K562 (cell line): Measurements from ENCODE around the gene SMIM10. TPM values are rescaled to one million over a fixed set of nuclear protein-coding genes. Genes with fewer than 3 reads are reported as not detected.

Experiments used
- ATAC-seq: fragments of 200-7000 bp; cut with Tn5 transposase; 3 replicates; pipeline ENCODE4 v1.9.1; 2020; ENCODE audit warnings: moderate library complexity
- BruUV-seq: library from RNA; stranded (reverse); fragments of 400-500 nt; replicated peaks from 2 replicates; lab custom pipeline; 2021; lab: Mats Ljungman, UMichigan
- CTCF ChIA-PET: fragments of 300-600 bp; formaldehyde crosslinking; extraction: SDS; loops from one replicate; lab custom pipeline; 2021; ENCODE audit warnings: low intra/inter-chr PET ratio; lab: Yijun Ruan, JAX
- POLR2A ChIA-PET: fragments of 300-600, 350-650 bp; sonication (Branson Sonifier 250); formaldehyde crosslinking; extraction: SDS; loops from one replicate; lab custom pipeline; 2021; ENCODE audit warnings: antibody characterized with exemption, inconsistent platforms; lab: Yijun Ruan, JAX
- DNase-seq, 4 experiments: peaks; one replicate each; pipeline versions ENCODE4 v3.0.0 to v3.0.0-alpha.2; 2011 to 2018; ENCODE audit warnings: low spot score in 3 of 4, mixed read lengths in 3 of 4; ENCODE audit errors: extremely low read depth in 1 of 4
- FAIRE-seq: peaks from 2 replicates; lab custom pipeline; 2011; peaks lifted over from hg19 to GRCh38; lab: Jason Lieb, UNC
- H2AFZ ChIP-seq: 2 replicates; pipeline ENCODE4 v1.6.0; 2011; ENCODE audit warnings: low read depth, low read length, control low read depth, inconsistent platforms
- H3K27ac ChIP-seq: fragments of 200-600 bp; 3 replicates; pipeline ENCODE4 v1.8.0; 2011; ENCODE audit warnings: low read depth, mild to moderate bottlenecking, control low read depth, inconsistent platforms, low read length, moderate library complexity, mixed read lengths; ENCODE audit errors: extremely low read depth
- H3K27me3 ChIP-seq, 2 experiments: fragments of 300-600 bp in 1 of 2; 2 replicates in 1 of 2; 3 replicates in 1 of 2; pipeline versions ENCODE4 v1.6.0 to v1.8.0; 2011; ENCODE audit warnings: inconsistent platforms in 2 of 2, low read length in 2 of 2, mild to moderate bottlenecking in 1 of 2, mixed read lengths in 1 of 2, moderate library complexity in 1 of 2; ENCODE audit not compliant: control insufficient read depth in 2 of 2, insufficient read depth in 2 of 2
- H3K36me3 ChIP-seq: fragments of 300-600 bp; 3 replicates; pipeline ENCODE4 v1.8.0; 2011; ENCODE audit warnings: mild to moderate bottlenecking, low read length, inconsistent platforms; ENCODE audit not compliant: control insufficient read depth, insufficient read depth
- H3K4me1 ChIP-seq, 2 experiments: fragments of 200-600 bp in 1 of 2; replicated peaks in 1 of 2; 2 replicates in 1 of 2; 3 replicates in 1 of 2; pipeline versions ENCODE4 v1.5.1 to v1.8.0; 2011; ENCODE audit warnings: inconsistent platforms in 2 of 2, low read length in 2 of 2, mild to moderate bottlenecking in 1 of 2, mixed read lengths in 1 of 2, moderate library complexity in 1 of 2; ENCODE audit not compliant: control insufficient read depth in 2 of 2, insufficient read depth in 2 of 2
- H3K4me2 ChIP-seq: 2 replicates; pipeline ENCODE4 v1.6.1; 2011; ENCODE audit warnings: low read length, control low read depth, inconsistent platforms, mixed read lengths; ENCODE audit not compliant: insufficient read depth
- H3K4me3 ChIP-seq: fragments of 200-600 bp; sonication (generic), shearing (Covaris generic); 2 replicates; pipeline ENCODE4 v1.5.1; 2016; ENCODE audit warnings: control low read depth, inconsistent platforms
- H3K79me2 ChIP-seq: fragments of 200-600 bp; 3 replicates; pipeline ENCODE4 v1.8.0; 2011; ENCODE audit warnings: low read length, inconsistent platforms; ENCODE audit not compliant: control insufficient read depth, insufficient read depth
- H3K9ac ChIP-seq, 2 experiments: 2 replicates each; pipeline versions ENCODE4 v1.6.0 to v1.6.1; 2011; ENCODE audit warnings: low read depth in 2 of 2, low read length in 2 of 2, control low read depth in 1 of 2, inconsistent platforms in 1 of 2, mild to moderate bottlenecking in 1 of 2, mixed read lengths in 1 of 2; ENCODE audit not compliant: insufficient read depth in 1 of 2
- H3K9me1 ChIP-seq: one replicate; pipeline ENCODE4 v1.6.0; 2011; ENCODE audit warnings: inconsistent platforms, mild to moderate bottlenecking, low read length, moderate library complexity; ENCODE audit not compliant: control insufficient read depth, insufficient read depth
- H3K9me3 ChIP-seq: replicated peaks from 2 replicates; pipeline ENCODE4 v1.5.1; 2011; ENCODE audit warnings: low read depth, low read length, inconsistent platforms; ENCODE audit not compliant: control insufficient read depth, insufficient read depth
- H4K20me1 ChIP-seq: replicated peaks from 2 replicates; pipeline ENCODE4 v1.6.1; 2011; ENCODE audit warnings: low read length, inconsistent platforms, mixed read lengths; ENCODE audit not compliant: control insufficient read depth, insufficient read depth
- ATF3 ChIP-seq, 2 experiments: fragments of 450-650 bp in 1 of 2; sonication (generic) in 1 of 2; formaldehyde crosslinking in 1 of 2; IDR thresholded peaks in 1 of 2; conservative IDR thresholded peaks in 1 of 2; 2 replicates each; pipeline versions ENCODE4 v1.6.1 to v1.8.1; 2016 to 2023; ENCODE audit warnings: mild to moderate bottlenecking in 2 of 2, moderate library complexity in 2 of 2, inconsistent platforms in 1 of 2, missing genetic modification reagents in 1 of 2
- CHD4 ChIP-seq: fragments of 200-600 bp; sonication (generic); IDR thresholded peaks from 3 replicates; pipeline ENCODE4 v1.6.1; 2012; ENCODE audit warnings: low read depth, mild to moderate bottlenecking, mixed read lengths, low read length, inconsistent platforms; ENCODE audit not compliant: insufficient read depth, insufficient replicate concordance, poor library complexity, severe bottlenecking
- FOXA3 ChIP-seq, 2 experiments: fragments of 450-650 bp in 1 of 2; sonication (generic) in 1 of 2; formaldehyde crosslinking; IDR thresholded peaks in 1 of 2; conservative IDR thresholded peaks in 1 of 2; 2 replicates each; pipeline versions ENCODE4 v1.4.0 to v1.8.0; 2020 to 2022; ENCODE audit warnings: mild to moderate bottlenecking in 2 of 2, missing genetic modification reagents in 1 of 2
- FOXM1 ChIP-seq, 2 experiments: fragments of 450-650 bp in 1 of 2; sonication (generic) in 1 of 2; formaldehyde crosslinking in 1 of 2; IDR thresholded peaks; 2 replicates each; pipeline versions ENCODE4 v1.6.1 to v1.9.0; 2017 to 2022; ENCODE audit warnings: low read depth in 2 of 2, mild to moderate bottlenecking in 2 of 2, missing genetic modification reagents in 1 of 2, moderate library complexity in 1 of 2
- FOXO4 ChIP-seq: fragments of 450-650 bp; formaldehyde crosslinking; IDR thresholded peaks from 2 replicates; pipeline ENCODE4 v1.4.0; 2020; ENCODE audit warnings: mild to moderate bottlenecking, moderate library complexity
- MYBL2 ChIP-seq, 2 experiments: fragments of 450-650 bp in 1 of 2; sonication (generic) in 1 of 2; formaldehyde crosslinking in 1 of 2; IDR thresholded peaks; 2 replicates each; pipeline versions ENCODE4 v1.6.1 to v1.8.1; 2017 to 2022; ENCODE audit warnings: borderline replicate concordance in 1 of 2, inconsistent platforms in 1 of 2, low read depth in 1 of 2, mild to moderate bottlenecking in 1 of 2, missing genetic modification reagents in 1 of 2, moderate library complexity in 1 of 2
- RB1 ChIP-seq: fragments of 450-650 bp; IDR thresholded peaks from 2 replicates; pipeline ENCODE4 v1.6.1; 2017; ENCODE audit warnings: low read depth, mild to moderate bottlenecking
- ZC3H11A ChIP-seq: IDR thresholded peaks from 2 replicates; pipeline ENCODE4 v1.6.1; 2012; ENCODE audit warnings: low read depth, low read length, improper control_type of control experiment
- WGBS: fragments of 100-300 bp; shearing (Covaris generic); methylation state at CpG from one replicate; pipeline ENCODE4 v1.1.6; 2016; ENCODE audit warnings: low coverage, mixed read lengths; ENCODE audit not compliant: insufficient coverage; ENCODE audit errors: missing lambda C conversion rate; 5-methylcytosine and 5-hydroxymethylcytosine counted together
- in situ Hi-C: fragments of 300-500 bp; cut with MboI; formaldehyde crosslinking; loops from 4 replicates; pipeline ENCODE4 v1.15.0; 2018; ENCODE audit warnings: inconsistent platforms, mixed read lengths
- intact Hi-C: fragments of 100-400 bp; cut with micrococcal nuclease; formaldehyde crosslinking; loops from 2 replicates; pipeline ENCODE4 v1.14.2; 2022
- polyA plus RNA-seq, 8 experiments: library from polyadenylated mRNA; depleted of rRNA in 4 of 8; stranded (reverse) in 5 of 8; unstranded in 3 of 8; fragments of >200 nt; fragmentation: Nextera tagmentation in 2 of 8; fragmentation: Illumina TruSeq in 1 of 8; extraction: Ambion mirVana in 2 of 8; extraction: Trizol in 1 of 8; gene quantifications; 2 replicates each; pipeline versions ENCODE4 v1.2.1 to v1.2.3, GENCODE V29; 2011 to 2014; ENCODE audit warnings: inconsistent platforms in 1 of 8, missing spikeins in 1 of 8
- total RNA-seq, 7 experiments: library from RNA; depleted of rRNA in 6 of 7; stranded (reverse); fragments of >200 nt in 6 of 7; fragmentation: Illumina TruSeq in 2 of 7; extraction: Trizol in 2 of 7; gene quantifications; 2 replicates each; pipeline versions ENCODE4 v1.2.1 to v1.2.3, GENCODE V29; 2011 to 2021; ENCODE audit warnings: low replicate concordance in 1 of 7

The SMIM10 gene
- total and polyA plus RNA-seq, 9 of the 15 experiments (the other 6 are each of a cell fraction or from before 2014, with no cell fraction given) = 2.1 to 25.3 (median 16.4) TPM

- Histone ChIP-seq H4K20me1 (no peaks in the 10 kb centered on the region), H3K9me3 (no peaks in the 10 kb centered on the region)
- BruUV-seq = no TSS peak
- ChIA-PET POLR2A (no interaction called here), CTCF (no interaction called here)
- TF ChIP-seq CHD4 = no peak
- no peak for TF ChIP-seq ZC3H11A
- no peak for TF ChIP-seq FOXO4
- TF ChIP-seq MYBL2 (IDR thresholded peaks at IDR 0.05; ENCODE audit: low read depth) = no peak
- TF ChIP-seq MYBL2 (CRISPR knock-in tag; IDR thresholded peaks at IDR 0.05; ENCODE audit: borderline replicate concordance) = no peak
- TF ChIP-seq RB1 = no peak
- no peak for TF ChIP-seq FOXA3 (CRISPR knock-in tag; conservative IDR thresholded peaks at IDR 0.05 in 1 of 2, IDR thresholded peaks at IDR 0.05 in 1 of 2)
- no peak for TF ChIP-seq ATF3 (IDR thresholded peaks at IDR 0.05)
- no peak for TF ChIP-seq ATF3 (CRISPR knock-in tag; conservative IDR thresholded peaks at IDR 0.05)
- no peak for TF ChIP-seq FOXM1 (IDR thresholded peaks at IDR 0.05; ENCODE audit: low read depth)
- no peak for TF ChIP-seq FOXM1 (CRISPR knock-in tag; IDR thresholded peaks at IDR 0.05; ENCODE audit: low read depth)
- TF ChIP-seq, all 486 proteins: peak for 0
- H3K4me2 ChIP-seq = no peak overlapping the region
- no peak for DNase-seq
- no peak overlapping the region for H3K27ac ChIP-seq
- WGBS = 18% methylated on average over 3 of the region's 3 CpGs
- no peak overlapping the region for H3K4me3 ChIP-seq
- ATAC-seq = no peak
- FAIRE-seq = no peak
- no peak overlapping the region for H2AFZ ChIP-seq
- peaks cover 0 to 9% of the 10 kb centered on the region in 2 experiments; a peak in 3 of 5 replicates for H3K4me1 ChIP-seq
- H3K79me2 ChIP-seq = no peaks in the 10 kb centered on the region
- intact Hi-C loops (no loop called here), in situ Hi-C loops (no loop called here)
- no peak overlapping the region for H3K9ac ChIP-seq
- H3K27me3 ChIP-seq = no peaks in the 10 kb centered on the region
- no peaks in the 10 kb centered on the region for H3K36me3 ChIP-seq
- no peaks in the 10 kb centered on the region for H3K9me1 ChIP-seq
Measured at GRCh38 chrX:134971926-134972325, 18.9 kb upstream of the SMIM10 start.
